HG03039 (cell line): ENCODE results near the gene IGSF8.

ENCODE experiments used
- ATAC-seq: cut with Tn5 transposase; IDR thresholded peaks from one replicate; pipeline ENCODE4 v1.9.1; 2021; ENCODE audit warnings: mild to moderate bottlenecking, moderate library complexity; ENCODE audit not compliant: unreplicated experiment

IGSF8 gene

GRCh38 chr1:160089883-160090282, 8.5 kb downstream of the IGSF8 start:
- ATAC-seq: no peak

GRCh38 chr1:160087118-160087662, 11.2 kb downstream of the IGSF8 start:
- ATAC-seq: no peak

GRCh38 chr1:160086456-160086892, 11.9 kb downstream of the IGSF8 start:
- ATAC-seq: no peak

- ATAC-seq: peak; percentile 41
Measured at GRCh38 chr1:160085686-160086455, 12.5 kb downstream of the IGSF8 start.

- no peak for ATAC-seq
Measured at GRCh38 chr1:160084771-160085321, 13.6 kb downstream of the IGSF8 start.

- no peak for ATAC-seq
Measured at GRCh38 chr1:160083968-160084770, 14.2 kb downstream of the IGSF8 start.

- ATAC-seq: no peak
Measured at GRCh38 chr1:160082926-160083325, 15.5 kb downstream of the IGSF8 start.

GRCh38 chr1:160082487-160082886, 15.9 kb downstream of the IGSF8 start:
- no peak for ATAC-seq

GRCh38 chr1:160081261-160081936, 17.0 kb downstream of the IGSF8 start, which contains the start of gene KCNJ9:
TSS of gene KCNJ9 (plus strand) at chr1:160081538. CDS start at chr1:160084031, 2,493 bp downstream.
- no peak for ATAC-seq

GRCh38 chr1:160080381-160081100, 17.9 kb downstream of the IGSF8 start:
- ATAC-seq: no peak

- no peak for ATAC-seq
Measured at GRCh38 chr1:160079448-160079847, 19.0 kb downstream of the IGSF8 start.

- peak; percentile 64 for ATAC-seq
Measured at GRCh38 chr1:160078512-160079195, 19.8 kb downstream of the IGSF8 start.

GRCh38 chr1:160077486-160077885, 20.9 kb downstream of the IGSF8 start:
- ATAC-seq: no peak

- no peak for ATAC-seq
Measured at GRCh38 chr1:160076295-160076694, 22.1 kb downstream of the IGSF8 start.

- no peak for ATAC-seq
Measured at GRCh38 chr1:160075836-160076235, 22.6 kb downstream of the IGSF8 start.

- ATAC-seq: no peak
Measured at GRCh38 chr1:160074865-160075264, 23.6 kb downstream of the IGSF8 start.

- no peak for ATAC-seq
Measured at GRCh38 chr1:160071289-160071688, 27.1 kb downstream of the IGSF8 start.

GRCh38 chr1:160070243-160071163, 27.9 kb downstream of the IGSF8 start:
- ATAC-seq: no peak
